NCI-H524 treated with DMSO at 0.1 percent for 48 hours (cell line): ENCODE measurements around the gene TRMT13.
A peak's percentile ranks its signal among the peaks of the same experiment; 100 is the strongest.

Experiments used
- DNase-seq: peaks from one replicate; lab custom pipeline; 2025; lab: John Stamatoyannopoulos, UW

TRMT13 gene

GRCh38 chr1:100132566-100133477 is at the start of gene TRMT13, which contains the start of gene SASS6:
TRMT13 (plus strand) TSS chr1:100133163; CDS start chr1:100133169, 6 bp downstream.
SASS6 (minus strand) TSS chr1:100132930; CDS start chr1:100132814, 116 bp downstream.
- DNase-seq: peak; percentile 94

GRCh38 chr1:100087396-100087795 is 45.6 kb upstream of the TRMT13 start:
- no peak for DNase-seq

- no peak for DNase-seq
These were observed 43.9 kb upstream of the TRMT13 start for GRCh38 chr1:100089082-100089481.

- no peak for DNase-seq
These were observed 42.5 kb upstream of the TRMT13 start for GRCh38 chr1:100090471-100090870.

GRCh38 chr1:100100202-100100601 is 32.8 kb upstream of the TRMT13 start:
- no peak for DNase-seq

GRCh38 chr1:100101564-100101963 is 31.4 kb upstream of the TRMT13 start:
- DNase-seq: no peak

- DNase-seq: no peak
These were observed 25.3 kb upstream of the TRMT13 start for GRCh38 chr1:100107696-100108095.

- no peak for DNase-seq
These were observed 23.4 kb upstream of the TRMT13 start for GRCh38 chr1:100109554-100110066.

- DNase-seq: no peak
These were observed 17.4 kb upstream of the TRMT13 start for GRCh38 chr1:100115524-100115923.

- DNase-seq: no peak
These were observed 10.8 kb upstream of the TRMT13 start for GRCh38 chr1:100122177-100122576.

- DNase-seq: no peak
These were observed 5.7 kb upstream of the TRMT13 start for GRCh38 chr1:100127226-100127625.

GRCh38 chr1:100130552-100131077 is 2.3 kb upstream of the TRMT13 start:
- no peak for DNase-seq

- no peak for DNase-seq
These were observed 1.3 kb upstream of the TRMT13 start for GRCh38 chr1:100131623-100132022.

GRCh38 chr1:100134872-100135271 is 1.9 kb downstream of the TRMT13 start:
- DNase-seq: no peak

- no peak for DNase-seq
These were observed 4.6 kb downstream of the TRMT13 start for GRCh38 chr1:100137602-100138001.

GRCh38 chr1:100141192-100141591 is 8.2 kb downstream of the TRMT13 start:
- no peak for DNase-seq

GRCh38 chr1:100142343-100142742 is 9.4 kb downstream of the TRMT13 start:
- DNase-seq: no peak

- no peak for DNase-seq
These were observed 12.2 kb downstream of the TRMT13 start for GRCh38 chr1:100145116-100145515.

- no peak for DNase-seq
These were observed 14.0 kb downstream of the TRMT13 start for GRCh38 chr1:100146958-100147357.

- no peak for DNase-seq
These were observed 14.9 kb downstream of the TRMT13 start for GRCh38 chr1:100147875-100148274.

- no peak for DNase-seq
These were observed 18.7 kb downstream of the TRMT13 start for GRCh38 chr1:100151679-100152078.

GRCh38 chr1:100152271-100152670 is 19.3 kb downstream of the TRMT13 start:
- DNase-seq: no peak

- no peak for DNase-seq
These were observed 29.9 kb downstream of the TRMT13 start for GRCh38 chr1:100162881-100163280.
